Smooth muscle cell of the brain vasculature (primary cell): Measurements from ENCODE around the gene MPST.

Experiments
- DNase-seq: peaks from one replicate; pipeline ENCODE4 v3.0.0-alpha.2; 2012; ENCODE audit warnings: low read depth, low spot score

The MPST gene

GRCh38 chr22:37000676-37001534, 18.6 kb upstream of the MPST start:
- DNase-seq: no peak

- DNase-seq: no peak
These were observed 17.7 kb upstream of the MPST start for GRCh38 chr22:37001826-37002225.

DNA sequence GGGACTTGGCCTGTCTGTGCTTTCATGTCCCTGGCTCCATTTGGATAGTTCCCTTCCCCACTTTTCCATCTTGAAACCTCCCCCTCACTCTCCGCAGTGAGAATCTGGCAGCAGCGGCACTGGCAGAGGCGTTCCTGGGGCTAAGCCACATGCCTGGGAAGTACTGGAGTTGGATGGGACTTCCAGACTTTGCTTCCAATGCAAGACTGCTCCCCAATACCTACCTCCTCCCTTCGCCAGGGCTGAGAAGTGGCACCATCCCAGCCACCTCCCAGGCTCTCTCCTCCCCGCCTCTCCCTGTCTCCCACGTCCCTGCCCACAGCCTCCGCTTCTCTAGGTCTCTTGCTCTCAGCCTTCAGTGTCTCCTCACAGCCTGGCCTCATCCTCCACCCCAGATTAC, 16.9 kb upstream of the MPST start:
- no peak for DNase-seq

DNA sequence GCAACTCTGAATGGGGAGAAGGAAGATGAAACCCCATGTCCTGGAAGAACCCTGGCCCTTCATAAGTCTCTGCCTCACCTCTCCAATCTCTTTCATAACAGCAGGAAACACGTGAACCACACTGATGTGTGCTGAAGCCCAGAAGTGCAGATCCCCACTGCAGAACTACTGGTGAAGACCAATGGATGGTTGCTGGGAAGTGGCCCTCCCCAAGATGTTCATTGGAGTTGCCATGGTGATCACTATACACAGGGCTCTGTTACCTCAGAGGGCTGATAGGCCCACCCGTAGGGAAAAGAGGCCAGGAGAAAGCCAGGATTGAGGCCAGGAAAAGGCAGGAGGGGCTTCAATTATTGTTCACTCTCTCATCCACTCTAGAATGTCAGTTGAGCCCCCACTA, 11.9 kb upstream of the MPST start:
- DNase-seq: no peak

- DNase-seq: no peak
These were observed 11.2 kb upstream of the MPST start for GRCh38 chr22:37008365-37008764.

GRCh38 chr22:37009490-37009889, 10.1 kb upstream of the MPST start:
- no peak for DNase-seq

DNA sequence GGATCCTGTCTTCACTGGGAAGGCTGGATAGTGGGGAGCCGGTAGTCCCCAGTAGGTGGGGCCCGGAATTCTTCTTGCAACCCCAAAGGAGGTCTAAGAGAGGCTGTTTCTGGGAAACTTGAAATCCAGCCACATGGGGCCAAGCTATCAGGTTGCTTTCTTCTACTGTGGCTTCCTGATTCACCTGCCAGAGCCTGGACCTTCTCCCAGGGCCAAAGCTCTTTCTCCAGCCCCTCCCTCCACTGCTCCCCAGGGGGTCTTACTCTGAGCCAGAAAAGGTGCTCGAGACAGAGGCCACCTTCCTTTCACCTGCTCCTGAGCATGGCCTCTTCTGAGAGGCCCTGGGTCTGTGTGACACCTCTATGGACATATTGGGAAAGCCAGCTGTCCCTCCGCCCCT, 9.4 kb upstream of the MPST start:
- DNase-seq: no peak

DNA sequence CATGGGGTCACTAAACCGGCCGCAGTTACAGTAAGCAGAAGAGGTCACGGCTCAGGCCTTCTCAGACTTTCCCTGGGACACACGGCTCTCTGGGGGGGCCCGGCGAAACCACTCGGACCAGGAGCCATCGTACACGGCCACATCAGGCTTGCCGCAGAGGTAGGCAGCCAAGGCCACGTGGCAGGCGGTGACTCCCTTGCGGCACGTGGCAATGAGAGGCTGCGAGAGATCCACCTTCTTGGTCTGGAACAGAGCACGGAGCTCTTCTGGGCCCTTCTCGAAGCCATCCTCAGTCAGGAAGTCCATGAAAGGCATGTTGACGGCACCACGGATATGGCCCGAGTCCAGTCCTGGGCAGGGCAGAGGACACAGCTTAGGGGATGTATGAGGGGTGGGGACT, 8.6 kb upstream of the MPST start:
- no peak for DNase-seq

- no peak for DNase-seq
These were observed 8.1 kb upstream of the MPST start for GRCh38 chr22:37011472-37011871.

DNA sequence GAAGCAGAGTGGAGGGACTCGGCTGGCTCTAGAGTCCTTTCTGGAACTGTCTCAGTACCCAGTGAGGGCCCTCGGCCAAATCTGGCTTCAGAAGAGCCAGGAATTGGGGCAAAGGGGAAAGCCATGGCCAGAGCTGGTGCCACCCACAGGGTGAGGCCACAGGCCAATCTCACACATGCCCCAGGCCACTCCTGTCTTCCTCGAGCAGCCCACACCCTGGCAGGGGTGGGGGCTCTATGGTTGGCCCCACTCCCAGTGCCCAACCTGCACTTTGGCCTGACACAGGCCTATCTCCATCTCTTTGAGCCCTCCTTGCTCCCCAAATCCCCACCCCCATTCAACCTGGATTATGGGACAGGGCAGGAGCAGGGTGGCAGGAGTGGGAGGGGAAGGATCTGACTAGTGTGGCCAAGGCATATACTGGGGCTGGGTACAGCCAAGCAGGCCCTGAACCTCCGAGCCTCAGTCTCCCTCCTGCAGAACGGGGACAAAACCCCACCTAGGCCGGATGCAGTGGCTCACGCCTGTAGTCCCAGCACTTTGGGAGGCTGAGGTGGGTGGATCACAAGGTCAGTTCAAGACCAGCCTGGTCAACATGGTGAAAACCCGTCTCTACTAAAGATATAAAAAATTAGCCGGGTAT, 7.2 kb upstream of the MPST start:
- no peak for DNase-seq

DNA sequence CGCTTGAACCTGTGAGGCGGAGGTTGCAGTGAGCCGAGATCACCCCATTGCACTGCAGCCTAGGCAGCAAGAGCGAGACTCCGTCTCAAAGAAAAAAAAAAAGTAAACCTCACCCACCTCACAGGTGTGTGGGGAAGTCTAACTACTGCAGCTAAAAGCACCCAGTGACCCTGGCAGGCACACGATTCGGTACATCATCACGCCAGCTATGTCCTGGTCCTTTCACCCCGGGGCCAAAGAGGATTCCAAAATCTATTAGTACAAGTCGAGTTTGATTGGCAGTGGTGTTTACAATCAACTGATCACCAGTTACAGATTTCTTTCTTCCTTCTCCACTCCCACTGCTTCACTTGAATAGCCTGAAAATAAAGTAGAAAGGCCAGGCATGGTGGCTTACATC, 6.6 kb upstream of the MPST start:
- no peak for DNase-seq

DNA sequence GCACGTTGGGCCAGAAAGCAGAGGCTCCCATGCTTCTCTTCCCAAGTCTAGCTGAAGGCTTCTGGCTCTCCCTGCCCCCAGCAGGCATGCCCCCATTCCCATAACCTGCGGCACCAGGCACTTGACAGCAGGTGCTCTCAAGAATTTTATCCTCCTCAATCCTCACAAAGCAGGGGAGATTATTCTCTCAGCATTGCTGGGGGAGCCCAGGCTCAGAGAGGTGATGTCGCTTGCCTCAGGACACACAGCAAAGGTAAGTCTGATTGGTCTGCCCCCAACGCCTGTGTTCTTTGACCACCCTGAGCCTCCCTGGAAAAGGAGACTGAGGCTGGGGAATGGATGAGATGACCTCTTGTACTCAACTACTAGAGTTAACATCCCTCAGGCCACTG, 5.1 kb upstream of the MPST start:
- no peak for DNase-seq

GRCh38 chr22:37014835-37015586, 4.5 kb upstream of the MPST start:
- DNase-seq: no peak

DNA sequence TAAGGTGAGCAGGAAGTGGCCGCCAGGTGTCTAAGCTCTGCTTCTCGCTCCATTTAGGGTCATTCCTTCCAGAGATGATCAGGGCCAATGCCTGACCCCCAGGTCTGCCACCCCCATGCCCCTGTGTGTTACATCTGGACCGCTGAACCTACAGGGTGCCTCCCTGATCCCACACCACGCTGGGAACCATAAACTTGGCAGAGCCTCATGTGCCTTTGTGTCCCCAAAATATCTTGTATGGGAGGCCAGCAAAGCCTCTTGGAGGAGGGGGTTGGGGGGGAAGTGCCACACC, 4.0 kb upstream of the MPST start:
- DNase-seq: no peak

GRCh38 chr22:37016134-37016910, 3.2 kb upstream of the MPST start:
- no peak for DNase-seq

- no peak for DNase-seq
These were observed 2.2 kb upstream of the MPST start for GRCh38 chr22:37017356-37017755.

- DNase-seq: no peak
These were observed 1.3 kb upstream of the MPST start for GRCh38 chr22:37018086-37018814.

- DNase-seq: no peak
These were observed 680 bp upstream of the MPST start for GRCh38 chr22:37018815-37019308.

GRCh38 chr22:37020192-37020479, 594 bp downstream of the MPST start:
- no peak for DNase-seq

DNA sequence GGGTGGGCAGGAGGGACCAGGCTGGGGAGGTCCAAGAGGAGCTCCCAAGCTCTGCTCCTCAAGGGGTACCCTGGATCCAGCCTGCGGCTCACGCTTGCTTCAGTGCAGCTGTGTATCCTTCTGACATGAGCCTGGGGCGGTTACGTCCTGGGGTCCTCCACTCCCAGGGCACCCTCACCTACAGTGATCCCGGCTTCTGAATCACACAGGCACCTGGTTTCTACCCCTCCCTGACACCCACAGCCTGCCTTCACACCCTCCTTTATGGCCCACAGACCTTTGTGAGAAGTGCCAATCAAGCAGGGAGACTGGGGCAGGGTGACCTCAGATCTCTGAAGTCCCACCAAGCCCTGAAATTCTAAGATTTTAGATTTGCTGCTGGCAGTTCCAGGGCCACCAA, 1.5 kb downstream of the MPST start:
- no peak for DNase-seq

- no peak for DNase-seq
These were observed 2.4 kb downstream of the MPST start for GRCh38 chr22:37021710-37022482.
